Gastroesophageal sphincter (tissue), 4 donors: Measurements from ENCODE around the gene GNS. TPM values are rescaled to one million over a fixed set of nuclear protein-coding genes. Genes with fewer than 3 reads are reported as not detected.

Experiments
- ATAC-seq: fragments of 150-250 bp; one replicate; pipeline ENCODE4 v1.9.1; 2016; ENCODE audit warnings: mild to moderate bottlenecking, moderate library complexity
- H3K27ac ChIP-seq, 4 donors: fragments of 200-600 bp; sonication (generic) in 3 of 4; 1 replicate in 3 of 4; 2 replicates in 1 of 4; pipeline ENCODE4 v1.5.1; 2016 to 2019
- H3K27me3 ChIP-seq: fragments of 200-600 bp; sonication (generic); one replicate; pipeline ENCODE4 v1.5.1; 2019
- H3K36me3 ChIP-seq, 2 donors: fragments of 200-600 bp; sonication (generic); one replicate each; pipeline ENCODE4 v1.5.1; 2019; ENCODE audit warnings: control low read depth in 1 of 2
- H3K4me1 ChIP-seq, 3 donors: fragments of 200-600 bp; sonication (generic); 1 replicate in 2 of 3; 2 replicates in 1 of 3; pipeline ENCODE4 v1.5.1; 2016 to 2019; ENCODE audit warnings: control low read depth in 2 of 3
- H3K4me3 ChIP-seq, 2 donors: fragments of 200-600 bp; sonication (generic); one replicate each; pipeline ENCODE4 v1.5.1; 2019; ENCODE audit warnings: mild to moderate bottlenecking in 1 of 2, moderate library complexity in 1 of 2
- H3K9me3 ChIP-seq, 3 donors: fragments of 200-600 bp; sonication (generic); one replicate each; pipeline ENCODE4 v1.5.1; 2017 to 2019; ENCODE audit warnings: control low read depth in 2 of 3
- EP300 ChIP-seq: sonication (generic); formaldehyde crosslinking; IDR thresholded peaks from one replicate; pipeline ENCODE4 v1.6.1; 2017; ENCODE audit warnings: antibody characterized with exemption, mild to moderate bottlenecking
- POLR2A ChIP-seq, 2 donors: fragments of 450-650 bp; IDR thresholded peaks; one replicate each; pipeline ENCODE4 v1.6.1; 2017; ENCODE audit warnings: antibody characterized with exemption in 2 of 2, mild to moderate bottlenecking in 2 of 2, moderate library complexity in 1 of 2
- POLR2AphosphoS5 ChIP-seq: sonication (generic); formaldehyde crosslinking; IDR thresholded peaks from one replicate; pipeline ENCODE4 v1.6.1; 2017; ENCODE audit warnings: antibody characterized with exemption
- WGBS, 2 donors: methylation state at CpG; one replicate each; pipeline ENCODE4 v1.1.5; 2018; ENCODE audit warnings: low coverage in 1 of 2; 5-methylcytosine and 5-hydroxymethylcytosine counted together
- total RNA-seq, 4 donors: library from RNA; depleted of rRNA; stranded (reverse); fragments of >200 nt; gene quantifications; one replicate each; pipeline ENCODE4 v1.1.0, GENCODE V29; 2016
- TF ChIP-seq, protein P1 (sequence below), 4 experiments: fragments of 200-600 bp in 2 of 4; fragments of 450-650 bp in 2 of 4; sonication (generic) in 1 of 4; IDR thresholded peaks; one replicate each; pipeline ENCODE4 v1.5.1; 2017 to 2019; ENCODE audit warnings: antibody characterized with exemption in 4 of 4, mild to moderate bottlenecking in 2 of 4, moderate library complexity in 2 of 4

The GNS gene
- total RNA-seq, 4 donors from 2014 or later: 69.3 to 116 (median 89.7) TPM

DNA sequence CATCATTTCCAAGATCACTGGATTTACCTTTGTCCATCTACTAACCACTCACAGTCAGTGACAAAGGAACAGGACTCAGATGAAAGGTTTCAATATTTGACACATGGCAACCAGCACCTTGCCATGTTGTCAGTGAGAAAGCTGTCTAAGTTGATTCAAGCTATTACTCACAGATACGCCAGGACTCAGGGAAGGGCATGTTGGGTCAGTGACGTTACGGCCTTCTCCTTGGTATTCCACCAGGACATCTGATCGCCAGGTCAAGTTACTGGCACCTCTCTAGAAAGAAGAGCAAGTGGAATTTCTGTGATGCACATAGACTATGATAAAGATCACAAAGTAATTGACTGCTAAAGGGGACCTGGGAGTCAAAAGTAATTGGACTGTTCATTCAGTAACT, 36.4 kb downstream of the GNS start:
- Histone ChIP-seq H3K27me3 (no peaks in the 10 kb centered on the region), H3K9me3 (no peaks in the 10 kb centered on the region), H3K4me1 (no peaks in the 10 kb centered on the region), H3K4me3 (no peak overlapping the region), H3K36me3 (peaks cover 0 to 97% of the 10 kb centered on the region in 2 donors), H3K27ac (no peak overlapping the region)
- WGBS, 2 donors: 74 to 91% methylated on average over 3 to 4 of the region's 4 CpGs
- TF ChIP-seq, protein P1, sequence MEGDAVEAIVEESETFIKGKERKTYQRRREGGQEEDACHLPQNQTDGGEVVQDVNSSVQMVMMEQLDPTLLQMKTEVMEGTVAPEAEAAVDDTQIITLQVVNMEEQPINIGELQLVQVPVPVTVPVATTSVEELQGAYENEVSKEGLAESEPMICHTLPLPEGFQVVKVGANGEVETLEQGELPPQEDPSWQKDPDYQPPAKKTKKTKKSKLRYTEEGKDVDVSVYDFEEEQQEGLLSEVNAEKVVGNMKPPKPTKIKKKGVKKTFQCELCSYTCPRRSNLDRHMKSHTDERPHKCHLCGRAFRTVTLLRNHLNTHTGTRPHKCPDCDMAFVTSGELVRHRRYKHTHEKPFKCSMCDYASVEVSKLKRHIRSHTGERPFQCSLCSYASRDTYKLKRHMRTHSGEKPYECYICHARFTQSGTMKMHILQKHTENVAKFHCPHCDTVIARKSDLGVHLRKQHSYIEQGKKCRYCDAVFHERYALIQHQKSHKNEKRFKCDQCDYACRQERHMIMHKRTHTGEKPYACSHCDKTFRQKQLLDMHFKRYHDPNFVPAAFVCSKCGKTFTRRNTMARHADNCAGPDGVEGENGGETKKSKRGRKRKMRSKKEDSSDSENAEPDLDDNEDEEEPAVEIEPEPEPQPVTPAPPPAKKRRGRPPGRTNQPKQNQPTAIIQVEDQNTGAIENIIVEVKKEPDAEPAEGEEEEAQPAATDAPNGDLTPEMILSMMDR (IDR thresholded peaks at IDR 0.05): no peak
- no peak for TF ChIP-seq POLR2AphosphoS5
- TF ChIP-seq EP300: no peak
- TF ChIP-seq POLR2A (IDR thresholded peaks at IDR 0.05): no peak
- no peak for ATAC-seq

DNA sequence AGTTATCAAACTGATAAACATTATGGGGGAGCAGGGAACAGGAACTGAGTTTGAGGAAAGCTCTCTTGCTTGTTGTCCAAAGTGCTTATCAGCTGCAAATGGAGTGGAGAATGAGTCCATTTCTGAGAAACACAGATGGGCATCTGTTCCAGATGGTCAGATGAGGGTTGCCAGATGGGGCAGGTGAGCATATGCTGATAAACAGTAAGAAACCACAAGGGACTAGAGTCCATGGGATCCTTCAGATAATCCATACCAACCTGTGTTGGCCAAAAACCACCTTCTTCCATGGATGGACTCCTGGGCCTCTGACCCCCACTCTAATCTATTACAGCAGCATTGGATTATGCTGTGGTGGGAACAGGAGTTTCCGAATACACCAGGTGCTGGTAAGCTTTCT, 38.3 kb downstream of the GNS start:
- TF ChIP-seq POLR2A (IDR thresholded peaks at IDR 0.05) (no peak), POLR2AphosphoS5 (no peak)
- TF ChIP-seq, protein P1 (IDR thresholded peaks at IDR 0.05): no peak
- H3K27ac ChIP-seq: no peak overlapping the region
- no peak for ATAC-seq
- WGBS, 2 donors: 100% methylated on average over 1 of the region's 1 CpG; no CpG with 5 or more reads in 1 of the 2 donors
- no peaks in the 10 kb centered on the region for H3K9me3 ChIP-seq
- peaks cover 0 to 97% of the 10 kb centered on the region in 2 donors for H3K36me3 ChIP-seq
- H3K27me3 ChIP-seq: no peaks in the 10 kb centered on the region
- no peak overlapping the region for H3K4me3 ChIP-seq
- H3K4me1 ChIP-seq: no peaks in the 10 kb centered on the region

DNA sequence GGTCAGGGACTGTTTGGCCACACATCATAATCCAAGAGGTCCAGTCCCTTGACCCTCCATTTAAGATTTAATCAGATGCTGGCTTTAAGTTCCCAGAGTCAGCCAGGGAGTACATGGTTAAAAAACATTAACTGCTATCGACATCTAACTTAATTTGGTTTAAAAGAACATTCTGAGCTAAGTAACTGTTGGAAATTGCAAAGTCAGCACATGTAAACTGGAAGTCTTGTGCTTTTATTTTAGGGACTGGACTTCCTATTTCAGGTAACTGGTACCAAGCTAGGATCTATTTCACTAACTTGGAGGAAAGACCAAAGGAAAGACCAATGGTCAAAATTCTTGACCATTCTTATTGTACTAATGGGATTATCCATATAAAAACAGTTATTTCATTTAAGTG, 40.6 kb downstream of the GNS start:
- ATAC-seq: no peak
- 83 to 86% methylated on average over 1 of the region's 1 CpG for WGBS, 2 donors
- Histone ChIP-seq H3K4me1 (no peaks in the 10 kb centered on the region), H3K9me3 (no peaks in the 10 kb centered on the region), H3K4me3 (no peak overlapping the region), H3K27me3 (no peaks in the 10 kb centered on the region), H3K36me3 (peaks cover 0 to 98% of the 10 kb centered on the region in 2 donors), H3K27ac (no peak overlapping the region)
- TF ChIP-seq EP300: no peak
- TF ChIP-seq, protein P1 (IDR thresholded peaks at IDR 0.05): no peak

DNA sequence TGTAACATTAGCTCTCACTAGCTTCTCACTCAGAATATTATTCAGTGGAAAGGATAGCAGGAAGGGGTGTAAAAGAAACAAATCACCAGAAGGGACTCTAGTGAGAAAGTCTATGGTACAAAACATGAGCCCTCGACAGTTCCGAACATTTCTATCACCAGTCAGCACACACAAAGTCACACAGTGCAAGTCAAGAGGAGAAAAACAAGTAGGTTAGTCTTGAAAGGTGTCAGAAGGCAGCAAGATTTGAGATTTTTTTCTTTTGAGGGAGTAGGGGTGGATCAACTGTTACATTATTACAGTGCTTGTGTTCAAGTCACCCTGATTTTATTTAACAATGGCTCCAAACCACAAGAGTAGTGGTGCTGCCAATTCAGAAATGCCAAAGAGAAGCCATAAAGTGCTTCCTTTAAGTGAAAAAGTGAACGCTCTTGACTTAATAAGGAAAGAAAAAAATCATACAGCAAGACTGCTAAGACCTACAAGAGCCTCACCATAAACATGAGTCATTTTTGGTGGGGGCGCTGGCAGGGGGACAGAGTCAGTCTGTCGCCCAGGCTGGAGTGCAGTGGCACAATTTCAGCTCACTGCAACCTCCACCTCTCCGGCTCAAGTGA, 42.3 kb downstream of the GNS start:
- TF ChIP-seq POLR2A (IDR thresholded peaks at IDR 0.05): no peak
- TF ChIP-seq, protein P1 (IDR thresholded peaks at IDR 0.05): no peak
- no peak for ATAC-seq
- peaks cover 0 to 97% of the 10 kb centered on the region in 2 donors for H3K36me3 ChIP-seq
- H3K27me3 ChIP-seq: no peaks in the 10 kb centered on the region
- no peak overlapping the region for H3K27ac ChIP-seq
- no peak overlapping the region for H3K4me3 ChIP-seq
- 90 to 97% methylated on average over 5 to 6 of the region's 6 CpGs for WGBS, 2 donors
- H3K9me3 ChIP-seq: no peaks in the 10 kb centered on the region
- H3K4me1 ChIP-seq: no peaks in the 10 kb centered on the region

DNA sequence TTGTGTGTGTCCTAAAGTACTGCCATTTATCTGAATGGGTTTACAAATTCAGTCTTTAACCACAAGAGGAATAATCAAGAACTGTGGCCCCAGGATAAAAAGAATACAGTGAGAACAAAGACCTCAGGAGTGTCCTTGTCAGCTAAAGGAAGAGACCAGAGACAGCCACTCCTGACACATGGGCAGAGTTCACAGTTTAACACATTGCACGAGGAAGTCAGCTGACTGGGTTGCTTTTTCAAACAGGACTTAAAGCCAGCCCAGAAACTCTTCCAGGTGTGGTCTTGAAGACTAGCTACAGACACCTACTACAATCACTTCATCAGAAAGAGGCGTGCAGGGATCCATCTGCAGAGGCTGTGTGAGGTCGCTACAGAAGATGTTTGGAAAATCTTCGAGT, 42.8 kb downstream of the GNS start:
- no peaks in the 10 kb centered on the region for H3K9me3 ChIP-seq
- 79 to 86% methylated on average over 4 of the region's 4 CpGs for WGBS, 2 donors
- no peak overlapping the region for H3K4me3 ChIP-seq
- no peak for ATAC-seq
- H3K27ac ChIP-seq: no peak overlapping the region
- H3K27me3 ChIP-seq: no peaks in the 10 kb centered on the region
- peaks cover 0 to 92% of the 10 kb centered on the region in 2 donors for H3K36me3 ChIP-seq
- no peaks in the 10 kb centered on the region for H3K4me1 ChIP-seq
- TF ChIP-seq, protein P1 (IDR thresholded peaks at IDR 0.05): no peak
- no peak for TF ChIP-seq EP300
- TF ChIP-seq POLR2A (IDR thresholded peaks at IDR 0.05): no peak
- TF ChIP-seq POLR2AphosphoS5: no peak
